PC-3 (cell line): ENCODE data around the gene MEF2C. TPM values are rescaled to one million over a fixed set of nuclear protein-coding genes. Genes with fewer than 3 reads are reported as not detected.

Experiments used
- ATAC-seq: fragments of 200-7000 bp; cut with Tn5 transposase; 2 replicates; pipeline ENCODE4 v1.9.1; 2020; ENCODE audit warnings: mild to moderate bottlenecking, moderate library complexity
- BruUV-seq: library from RNA; stranded (reverse); fragments of 400-500 nt; replicated peaks from 2 replicates; lab custom pipeline; 2021; lab: Mats Ljungman, UMichigan
- CTCF ChIA-PET: fragments of 300-600 bp; sonication (Branson Sonifier 250); formaldehyde crosslinking; loops from one replicate; lab custom pipeline; 2022; ENCODE audit warnings: antibody characterized with exemption; lab: Charles Lee
- POLR2A ChIA-PET: fragments of 300-600 bp; sonication (Branson Sonifier 250); formaldehyde crosslinking; loops from one replicate; lab custom pipeline; 2022; ENCODE audit warnings: antibody characterized with exemption; ENCODE audit not compliant: unreplicated experiment; lab: Charles Lee
- DNase-seq: peaks from one replicate; pipeline ENCODE4 v3.0.0-alpha.2; 2015
- H2AFZ ChIP-seq: fragments of 300-600 bp; sonication (generic); 2 replicates; pipeline ENCODE4 v1.6.0; 2016; ENCODE audit warnings: antibody characterized with exemption, low read length
- H3F3A ChIP-seq: fragments of 300-600 bp; sonication (generic); one replicate; pipeline ENCODE4 v1.6.0; 2017; ENCODE audit warnings: antibody characterized with exemption, low read length, control low read depth, mild to moderate bottlenecking; ENCODE audit not compliant: unreplicated experiment
- H3K27ac ChIP-seq: fragments of 300-600 bp; sonication (generic); 2 replicates; pipeline ENCODE4 v1.5.1; 2016; ENCODE audit warnings: mild to moderate bottlenecking, low read length
- H3K27me3 ChIP-seq: fragments of 300-600 bp; sonication (generic); 2 replicates; pipeline ENCODE4 v1.6.1; 2016; ENCODE audit warnings: low read length, mixed read lengths
- H3K36me3 ChIP-seq: fragments of 300-600 bp; sonication (generic); 2 replicates; pipeline ENCODE4 v1.6.1; 2016; ENCODE audit warnings: low read depth, mixed run types, low read length, mixed read lengths
- H3K4me1 ChIP-seq: fragments of 300-600 bp; sonication (generic); 2 replicates; pipeline ENCODE4 v1.5.1; 2016; ENCODE audit warnings: low read length; ENCODE audit not compliant: insufficient read depth
- H3K4me2 ChIP-seq: fragments of 300-600 bp; sonication (generic); 2 replicates; pipeline ENCODE4 v1.6.0; 2016; ENCODE audit warnings: low read length
- H3K4me3 ChIP-seq: fragments of 300-600 bp; sonication (generic); 2 replicates; pipeline ENCODE4 v1.5.1; 2016; ENCODE audit warnings: mild to moderate bottlenecking, low read length, mixed read lengths
- H3K79me2 ChIP-seq: fragments of 300-600 bp; sonication (generic); 2 replicates; pipeline ENCODE4 v1.6.1; 2017; ENCODE audit warnings: low read length, mixed read lengths
- H3K9ac ChIP-seq: fragments of 300-600 bp; sonication (generic); 2 replicates; pipeline ENCODE4 v1.6.0; 2016; ENCODE audit warnings: mild to moderate bottlenecking, low read length
- H3K9me2 ChIP-seq: fragments of 300-600 bp; sonication (generic); replicated peaks from 2 replicates; pipeline ENCODE4 v1.6.1; 2016; ENCODE audit warnings: mixed run types, low read length, mixed read lengths
- H3K9me3 ChIP-seq: fragments of 300-600 bp; sonication (generic); 2 replicates; pipeline ENCODE4 v1.6.1; 2016; ENCODE audit warnings: low read length, mixed read lengths
- H4K20me1 ChIP-seq: fragments of 300-600 bp; sonication (generic); 2 replicates; pipeline ENCODE4 v1.6.1; 2016; ENCODE audit warnings: low read length, mixed read lengths
- EZH2 ChIP-seq: fragments of 300-600 bp; sonication (generic); IDR thresholded peaks from one replicate; pipeline ENCODE4 v1.6.1; 2017; ENCODE audit warnings: antibody characterized with exemption, mild to moderate bottlenecking, low read length; ENCODE audit not compliant: unreplicated experiment
- EZH2phosphoT487 ChIP-seq: fragments of 300-600 bp; sonication (generic); IDR thresholded peaks from 2 replicates; pipeline ENCODE4 v1.6.1; 2018; ENCODE audit warnings: mild to moderate bottlenecking, antibody characterized with exemption, low read length, borderline replicate concordance
- intact Hi-C: fragments of 100-400 bp; cut with micrococcal nuclease; formaldehyde crosslinking; loops from 2 replicates; pipeline ENCODE4 v1.9.0; 2023
- total RNA-seq: library from RNA; depleted of rRNA; stranded (reverse); fragments of >200 nt; gene quantifications from 2 replicates; pipeline ENCODE4 v1.2.3, GENCODE V29; 2014
- TF ChIP-seq, protein P1 (sequence below): fragments of 300-600 bp; sonication (generic); conservative IDR thresholded peaks from 2 replicates; pipeline ENCODE4 v1.5.1; 2017; ENCODE audit warnings: antibody characterized with exemption, low read depth, mild to moderate bottlenecking, low read length

Gene MEF2C
- total RNA-seq, 1 experiment from 2014 or later = 8.0 TPM

DNA sequence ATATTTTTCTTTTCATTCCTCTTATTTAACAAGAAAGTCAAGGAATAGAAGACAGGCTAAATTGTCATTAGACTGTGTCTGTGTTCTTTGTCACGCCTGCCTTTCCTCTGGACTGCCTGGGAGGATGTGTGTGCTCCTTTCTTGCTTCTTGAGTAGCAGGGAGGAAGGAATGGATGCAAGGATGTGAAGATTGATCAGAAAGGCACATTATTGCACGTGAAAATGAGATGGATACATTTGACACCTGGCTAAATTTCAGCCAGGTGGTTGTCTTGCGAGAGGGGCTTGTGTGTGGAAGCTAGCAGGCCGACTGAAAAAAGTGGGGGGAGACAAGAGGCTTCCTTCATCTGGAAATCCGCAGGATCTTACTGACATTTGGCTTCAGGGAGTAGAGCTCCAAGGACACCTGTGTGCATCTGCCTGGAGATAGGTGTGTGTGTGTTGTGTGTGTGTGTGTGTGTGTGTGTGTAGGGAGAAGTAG, 200.1 kb downstream of the MEF2C start:
- Histone ChIP-seq H3F3A (no peaks in the 10 kb centered on the region), H3K9me3 (no peaks in the 10 kb centered on the region), H3K9ac (no peak overlapping the region), H3K79me2 (no peaks in the 10 kb centered on the region), H3K4me3 (no peak overlapping the region), H3K27me3 (peaks cover 19% of the 10 kb centered on the region), H3K9me2 (no peaks in the 10 kb centered on the region), H2AFZ (no peak overlapping the region; the same call in 1 of the 2 replicates), H4K20me1 (no peaks in the 10 kb centered on the region), H3K27ac (no peak overlapping the region), H3K4me2 (no peak overlapping the region), H3K4me1 (peaks cover 6% of the 10 kb centered on the region; the same call in 1 of the 2 replicates), H3K36me3 (no peaks in the 10 kb centered on the region)
- intact Hi-C loops = no loop called here
- ATAC-seq (no peak), DNase-seq (no peak)
- ChIA-PET POLR2A (no interaction called here), CTCF (no interaction called here)
- no TSS peak for BruUV-seq
- no peak for TF ChIP-seq EZH2phosphoT487
- TF ChIP-seq, protein P1, sequence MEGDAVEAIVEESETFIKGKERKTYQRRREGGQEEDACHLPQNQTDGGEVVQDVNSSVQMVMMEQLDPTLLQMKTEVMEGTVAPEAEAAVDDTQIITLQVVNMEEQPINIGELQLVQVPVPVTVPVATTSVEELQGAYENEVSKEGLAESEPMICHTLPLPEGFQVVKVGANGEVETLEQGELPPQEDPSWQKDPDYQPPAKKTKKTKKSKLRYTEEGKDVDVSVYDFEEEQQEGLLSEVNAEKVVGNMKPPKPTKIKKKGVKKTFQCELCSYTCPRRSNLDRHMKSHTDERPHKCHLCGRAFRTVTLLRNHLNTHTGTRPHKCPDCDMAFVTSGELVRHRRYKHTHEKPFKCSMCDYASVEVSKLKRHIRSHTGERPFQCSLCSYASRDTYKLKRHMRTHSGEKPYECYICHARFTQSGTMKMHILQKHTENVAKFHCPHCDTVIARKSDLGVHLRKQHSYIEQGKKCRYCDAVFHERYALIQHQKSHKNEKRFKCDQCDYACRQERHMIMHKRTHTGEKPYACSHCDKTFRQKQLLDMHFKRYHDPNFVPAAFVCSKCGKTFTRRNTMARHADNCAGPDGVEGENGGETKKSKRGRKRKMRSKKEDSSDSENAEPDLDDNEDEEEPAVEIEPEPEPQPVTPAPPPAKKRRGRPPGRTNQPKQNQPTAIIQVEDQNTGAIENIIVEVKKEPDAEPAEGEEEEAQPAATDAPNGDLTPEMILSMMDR = no peak
- TF ChIP-seq EZH2 = no peak

DNA sequence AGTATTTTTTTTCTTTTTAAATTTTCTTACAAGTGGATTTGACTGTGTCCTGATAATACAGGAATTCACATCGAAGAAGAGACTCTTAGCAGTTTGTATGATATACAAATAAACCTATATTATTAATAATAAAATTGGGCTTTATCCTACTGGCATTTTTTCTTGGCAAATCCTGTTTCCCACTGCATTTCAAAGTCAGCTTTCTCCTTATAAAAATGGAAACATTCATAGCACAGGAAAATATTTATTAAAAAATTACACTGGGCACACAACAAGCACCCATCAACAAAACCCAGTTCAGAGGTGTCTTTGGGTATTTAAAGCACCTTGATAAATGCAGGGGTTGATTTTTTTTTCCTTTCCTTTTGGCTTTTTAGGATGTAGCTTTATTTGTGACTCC, 200.9 kb downstream of the MEF2C start:
- no peaks in the 10 kb centered on the region for H3K9me2 ChIP-seq
- BruUV-seq = no TSS peak
- no peak overlapping the region for H3K4me3 ChIP-seq
- TF ChIP-seq EZH2phosphoT487 (no peak), EZH2 (no peak)
- TF ChIP-seq, protein P1 = no peak
- peaks cover 13% of the 10 kb centered on the region for H3K27me3 ChIP-seq
- no peaks in the 10 kb centered on the region for H3K79me2 ChIP-seq
- POLR2A ChIA-PET = interaction anchor here (0.6 kb wide), 1 partner anchor 21 kb away, joined by 12 read pairs; no protein-coding TSS in a partner anchor
- H2AFZ ChIP-seq = no peak overlapping the region
- H3K9ac ChIP-seq = no peak overlapping the region
- no peak for DNase-seq
- H3F3A ChIP-seq = no peaks in the 10 kb centered on the region
- H3K9me3 ChIP-seq = no peaks in the 10 kb centered on the region
- H3K36me3 ChIP-seq = no peaks in the 10 kb centered on the region
- CTCF ChIA-PET = no interaction called here
- no peak for ATAC-seq
- intact Hi-C loops = no loop called here
- no peaks in the 10 kb centered on the region for H4K20me1 ChIP-seq
- no peak overlapping the region for H3K27ac ChIP-seq
- no peak overlapping the region for H3K4me2 ChIP-seq
- H3K4me1 ChIP-seq = peaks cover 6% of the 10 kb centered on the region; the same call in 1 of the 2 replicates

DNA sequence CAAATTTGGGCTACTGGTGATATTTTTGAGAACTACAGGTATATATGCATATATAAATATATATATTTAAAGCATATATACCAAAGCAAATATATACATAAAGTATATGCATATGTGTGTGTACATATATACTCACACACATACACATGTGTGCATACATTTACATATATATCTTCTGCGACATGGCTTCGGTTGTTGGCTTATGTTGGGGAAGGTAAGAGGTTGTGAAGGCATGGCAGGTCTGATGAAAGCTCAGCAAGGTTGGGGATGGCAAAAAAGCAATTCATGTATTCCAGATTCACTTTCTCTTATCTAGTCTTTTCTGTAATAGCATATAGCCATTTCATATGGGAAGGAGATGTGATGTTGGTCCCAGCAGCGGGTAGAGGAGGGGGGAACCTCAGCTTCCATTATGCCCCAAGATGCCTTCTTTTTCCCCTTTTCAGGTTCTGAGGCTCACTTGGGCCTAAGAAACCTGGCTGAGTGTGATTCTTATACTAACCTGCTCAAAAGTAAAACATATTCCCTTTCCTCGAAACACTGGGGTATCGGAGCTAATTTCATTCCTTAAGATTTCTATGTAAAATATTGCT, 201.7 kb downstream of the MEF2C start:
- H3K4me2 ChIP-seq = peak overlapping the region; percentile 89

More for the DNA sequence above, 201.7 kb downstream of the MEF2C start:
- peaks cover 5% of the 10 kb centered on the region; the same call in 1 of the 2 replicates for H3K27me3 ChIP-seq
- no peak overlapping the region for H3K9ac ChIP-seq
- DNase-seq = no peak
- ChIA-PET CTCF (interaction anchor here (0.9 kb wide), 1 partner anchor 540 kb away, joined by 13 read pairs; no protein-coding TSS in a partner anchor), POLR2A (no interaction called here)
- TF ChIP-seq EZH2 (no peak), EZH2phosphoT487 (no peak)
- TF ChIP-seq, protein P1 = no peak
- intact Hi-C loops = loop anchor here (2.0 kb wide), 1 partner anchor 413 kb away; the partner anchor contains the start of gene TMEM161B
- H2AFZ ChIP-seq = peak overlapping the region; percentile 94; the same call in 1 of the 2 replicates
- H3K27ac ChIP-seq = no peak overlapping the region
- no peak overlapping the region for H3K4me3 ChIP-seq
- H4K20me1 ChIP-seq = no peaks in the 10 kb centered on the region
- no peaks in the 10 kb centered on the region for H3F3A ChIP-seq
- no TSS peak for BruUV-seq
- peaks cover 6% of the 10 kb centered on the region; the same call in 1 of the 2 replicates for H3K4me1 ChIP-seq
- no peaks in the 10 kb centered on the region for H3K9me2 ChIP-seq
- no peaks in the 10 kb centered on the region for H3K36me3 ChIP-seq
- no peak for ATAC-seq
- no peaks in the 10 kb centered on the region for H3K79me2 ChIP-seq
- H3K9me3 ChIP-seq = no peaks in the 10 kb centered on the region
